LoVo (cell line): Measurements from ENCODE around the gene FCF1.
A peak's percentile ranks its signal among the peaks of the same experiment; 100 is the strongest.
"Not testable (repeated sequence)": the region's sequence is repeated elsewhere in the genome, so short reads cannot be mapped to it uniquely, and the experiment has no call there.

Experiments
- DNase-seq: peaks from one replicate; pipeline ENCODE4 v3.0.0-alpha.2; 2016; ENCODE audit warnings: low spot score

Gene FCF1

GRCh38 chr14:74698465-74698864 lies 14.5 kb upstream of the FCF1 start:
- no peak for DNase-seq

- no peak for DNase-seq
Measured at GRCh38 chr14:74702293-74702692, 10.7 kb upstream of the FCF1 start.

- no peak for DNase-seq
Measured at GRCh38 chr14:74703043-74703442, 9.9 kb upstream of the FCF1 start.

- DNase-seq: no peak
Measured at GRCh38 chr14:74704656-74705055, 8.3 kb upstream of the FCF1 start.

- no peak for DNase-seq
Measured at GRCh38 chr14:74705613-74706500, 7.1 kb upstream of the FCF1 start.

GRCh38 chr14:74710480-74710879 lies 2.5 kb upstream of the FCF1 start:
- no peak for DNase-seq

- no peak for DNase-seq
Measured at GRCh38 chr14:74711651-74712050, 1.3 kb upstream of the FCF1 start.

- no peak for DNase-seq
Measured at GRCh38 chr14:74713395-74713735, 421 bp downstream of the FCF1 start.

- no peak for DNase-seq
Measured at GRCh38 chr14:74720526-74720925, 7.6 kb downstream of the FCF1 start.

GRCh38 chr14:74723134-74723533 lies 10.2 kb downstream of the FCF1 start:
- DNase-seq: no peak

- no peak for DNase-seq
Measured at GRCh38 chr14:74732387-74732786, 19.4 kb downstream of the FCF1 start.

- DNase-seq: no peak
Measured at GRCh38 chr14:74733221-74733620, 20.3 kb downstream of the FCF1 start.

- DNase-seq: no peak
Measured at GRCh38 chr14:74735125-74735524, 22.2 kb downstream of the FCF1 start.

GRCh38 chr14:74737753-74738325 lies 24.9 kb downstream of the FCF1 start:
- DNase-seq: no peak

GRCh38 chr14:74739293-74740030 lies 26.5 kb downstream of the FCF1 start:
- DNase-seq: no peak

- DNase-seq: no peak
Measured at GRCh38 chr14:74747237-74747636, 34.3 kb downstream of the FCF1 start.

- DNase-seq: no peak
Measured at GRCh38 chr14:74754157-74754556, 41.2 kb downstream of the FCF1 start.

GRCh38 chr14:74754899-74755298 lies 42.0 kb downstream of the FCF1 start:
- no peak for DNase-seq

- DNase-seq: no peak
Measured at GRCh38 chr14:74756326-74756725, 43.4 kb downstream of the FCF1 start.

- not testable (repeated sequence) for DNase-seq
Measured at GRCh38 chr14:74758505-74758904, 45.6 kb downstream of the FCF1 start.

- peak; percentile 96 for DNase-seq
Measured at GRCh38 chr14:74762917-74763802, 50.2 kb downstream of the FCF1 start, which contains the start of gene YLPM1. Gene YLPM1, plus strand, starts transcription at chr14:74763316. Its CDS starts 174 bp downstream, at chr14:74763490.
